ENCODE results near the gene ADAMTS19. TPM values are rescaled to one million over a fixed set of nuclear protein-coding genes. Genes with fewer than 3 reads are reported as not detected.
"Not testable (repeated sequence)": the region's sequence is repeated elsewhere in the genome, so short reads cannot be mapped to it uniquely, and the experiment has no call there.

ADAMTS19 gene
- total and polyA plus RNA-seq, 2 of the 8 experiments (the other 6 are each of a cell fraction or from before 2014, with no cell fraction given) = 17.3 to 28.8 TPM

DNA sequence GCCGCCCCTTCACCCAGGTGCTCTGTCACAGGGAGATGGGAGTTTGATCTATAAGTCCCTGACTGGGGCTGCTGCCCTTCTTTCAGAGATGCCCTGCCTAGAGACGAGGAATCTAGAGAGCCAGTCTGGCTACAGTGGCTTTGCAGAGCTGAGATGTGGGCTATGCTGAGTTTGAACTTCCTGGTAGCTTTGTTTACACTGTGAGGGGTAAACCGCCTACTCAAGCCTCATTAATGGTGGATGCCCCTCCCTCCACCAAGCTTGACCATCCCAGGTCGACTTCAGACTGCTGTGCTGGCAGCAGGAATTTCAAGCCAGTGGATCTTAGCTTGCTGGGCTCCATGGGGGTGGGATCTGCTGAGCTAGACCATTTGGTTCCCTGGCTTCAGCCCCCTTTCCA lies 124.4 kb downstream of the ADAMTS19 start:
- H4K8ac ChIP-seq (ENCODE audit: extremely low read depth, insufficient read depth, low read length); H3K4ac ChIP-seq (replicated peaks; ENCODE audit: insufficient read length, low read depth, low read length); FAIRE-seq; H3K23ac ChIP-seq (ENCODE audit: insufficient read length); H3K9ac ChIP-seq (replicated peaks in 1 of 4; ENCODE audit: extremely low read depth in 1 of 4, low read depth in 3 of 4, low read length in 3 of 4); H3K79me1 ChIP-seq (ENCODE audit: low read depth, low read length); H3K56ac ChIP-seq (replicated peaks; ENCODE audit: insufficient read length, low read depth, low read length); H3K14ac ChIP-seq (ENCODE audit: insufficient read length); H3K4me2 ChIP-seq (ENCODE audit: insufficient read depth in 1 of 2, low read depth in 2 of 2, low read length in 2 of 2); H4K5ac ChIP-seq (ENCODE audit: insufficient read length, low read depth, low read length); H3K23me2 ChIP-seq (ENCODE audit: low read depth, low read length); H3K36me3 ChIP-seq (ENCODE audit: control insufficient read depth in 2 of 4, insufficient read depth in 4 of 4, low read length in 3 of 4); H3K4me3 ChIP-seq (ENCODE audit: extremely low read depth in 1 of 4, insufficient read depth in 2 of 4, low read depth in 3 of 4, low read length in 4 of 4); H3K4me1 ChIP-seq (replicated peaks in 1 of 4; ENCODE audit: control insufficient read depth in 3 of 4, insufficient read depth in 4 of 4, low read length in 3 of 4); H2BK120ac ChIP-seq (replicated peaks; ENCODE audit: low read depth, low read length); H3K79me2 ChIP-seq (ENCODE audit: control insufficient read depth in 1 of 2, insufficient read depth in 2 of 2, low read length in 2 of 2); H4K91ac ChIP-seq (replicated peaks; ENCODE audit: insufficient read length, low read length); DNase-seq (ENCODE audit: low read depth in 1 of 2, low spot score in 2 of 2); H3K27me3 ChIP-seq (replicated peaks in 1 of 4; ENCODE audit: control insufficient read depth in 3 of 4, extremely low read depth in 1 of 4, insufficient read depth in 3 of 4, low read length in 3 of 4); H3K18ac ChIP-seq (ENCODE audit: extremely low read depth, low read length); H2BK15ac ChIP-seq (ENCODE audit: low read length); H3K9me3 ChIP-seq (ENCODE audit: insufficient read depth in 2 of 2, low read depth in 1 of 2, low read length in 1 of 2); H2BK5ac ChIP-seq (ENCODE audit: low read depth, low read length); H2BK20ac ChIP-seq (ENCODE audit: low read length); H2AFZ ChIP-seq (ENCODE audit: low read length); H3K27ac ChIP-seq (ENCODE audit: low read depth, low read length); H4K20me1 ChIP-seq (replicated peaks in 1 of 2; ENCODE audit: control insufficient read depth in 1 of 2, insufficient read depth in 2 of 2, low read length in 2 of 2); H2AK5ac ChIP-seq (ENCODE audit: low read depth, low read length): not testable (repeated sequence)
- ChIA-PET CTCF (ENCODE audit: partially characterized antibody) (interaction anchor here (0.9 to 1.1 kb wide), 3 partner anchors 9 to 80 kb away, joined by 3 read pairs; no protein-coding TSS in a partner anchor), POLR2A (ENCODE audit: partially characterized antibody) (interaction anchor here (0.6 to 1.1 kb wide), 2 partner anchors 125 to 1575 kb away, joined by 3 to 4 read pairs; no protein-coding TSS in a partner anchor)
- H2BK12ac ChIP-seq (ENCODE audit: low read depth, low read length) = 0 out of 2 replicates have a peak overlapping the region, but pooled peaks have one; percentile 5
- 76% methylated on average over 3 of the region's 4 CpGs; no CpG with 5 or more reads in 1 of the 2 experiments for WGBS, 2 experiments (ENCODE audit: extremely low coverage in 1 of 2, insufficient coverage in 1 of 2, insufficient read length in 1 of 2, insufficient replicate concordance in 2 of 2, low coverage in 1 of 2, low lambda C conversion rate in 2 of 2, missing lambda C conversion rate in 1 of 2)
